ENCODE results near the gene GNLY. TPM values are rescaled to one million over a fixed set of nuclear protein-coding genes. Genes with fewer than 3 reads are reported as not detected.

GNLY gene
- total RNA-seq, 5 donors from 2014 or later (not counting 1 experiment from before 2014, with no cell fraction given), result 17.3 to 377 (median 82.9) TPM

DNA sequence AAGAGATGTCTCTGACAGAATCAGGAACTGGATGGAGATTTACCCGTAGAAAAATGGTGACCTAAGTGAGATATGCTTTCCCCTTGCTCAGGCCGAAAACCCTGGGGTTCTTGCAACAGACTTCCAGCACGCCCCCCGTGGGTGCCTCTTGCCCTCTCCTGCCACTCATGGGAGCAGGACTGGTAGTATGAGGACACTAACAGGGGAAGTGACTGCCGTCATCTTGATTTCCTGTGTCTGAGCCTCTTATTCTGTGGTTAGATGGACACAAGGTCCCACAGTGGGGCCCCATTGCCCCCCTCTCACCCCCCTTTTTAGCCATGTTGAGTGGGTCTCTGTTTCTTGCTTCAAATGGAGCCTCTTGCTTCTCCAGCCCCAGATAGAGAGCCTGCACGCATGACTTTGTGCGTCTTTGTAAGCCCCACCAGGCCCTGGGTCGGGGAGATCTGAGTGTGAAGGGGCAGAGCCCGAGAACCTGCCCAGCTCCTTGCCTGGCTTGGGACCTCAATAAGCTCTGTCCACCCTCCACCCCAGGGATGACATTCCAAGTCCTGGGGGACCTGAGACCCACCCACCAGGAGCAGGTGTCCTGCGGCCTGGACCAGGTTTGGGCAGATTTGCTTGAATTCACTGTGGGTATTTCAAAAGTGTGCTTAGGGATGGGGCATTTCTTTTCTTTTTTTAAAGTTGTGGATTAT is 12.6 kb downstream of the GNLY start:
- Histone ChIP-seq H3K27ac (ENCODE audit: low read length) (no peak overlapping the region), H3K4me1 (ENCODE audit: control insufficient read depth in 1 of 2, extremely low read depth in 1 of 2, insufficient read depth in 2 of 2, low read length in 2 of 2) (peaks cover 0 to 23% of the 10 kb centered on the region in 2 experiments), H3K4me3 (ENCODE audit: control insufficient read depth in 1 of 2, extremely low read depth in 1 of 2, low read length in 1 of 2) (no peak overlapping the region), H3K27me3 (replicated peaks in 1 of 2; ENCODE audit: control insufficient read depth in 2 of 2, extremely low read depth in 1 of 2, insufficient read depth in 2 of 2, low read length in 1 of 2) (peaks cover 0 to 33% of the 10 kb centered on the region in 2 experiments), H3K36me3 (ENCODE audit: control insufficient read depth in 2 of 2, extremely low read depth in 1 of 2, insufficient read depth in 1 of 2, low read length in 1 of 2) (no peaks in the 10 kb centered on the region), H3K9me3 (no peaks in the 10 kb centered on the region)
- H3K27me3 Mint-ChIP-seq, result peaks cover 6 to 7% of the 10 kb centered on the region in 2 donors
- H3K36me3 Mint-ChIP-seq, result no peaks in the 10 kb centered on the region
- WGBS (ENCODE audit: insufficient coverage), result 90% methylated on average over 4 of the region's 10 CpGs
- POLR2A ChIA-PET, result no interaction called here
- peak in 5 of 35 experiments; percentile 19 to 44 (median 25) for DNase-seq
- CTCF ChIA-PET, result interaction anchor here (0.7 to 5.8 kb wide), 6 partner anchors 9 to 168 kb away, joined by 3 to 48 read pairs (median 4); partner anchors contain the start of gene MAT2A (in 1 of the 2)
- no peak overlapping the region for H3K27ac Mint-ChIP-seq
- peak in 2 of 4 experiments; percentile 14 to 16 for ATAC-seq (replicated peaks in 1 of 4)
- H3K4me3 Mint-ChIP-seq, result no peak overlapping the region
- peaks cover 15 to 40% (median 18%) of the 10 kb centered on the region in 3 donors for H3K4me1 Mint-ChIP-seq
- H3K9me3 Mint-ChIP-seq, result no peaks in the 10 kb centered on the region

DNA sequence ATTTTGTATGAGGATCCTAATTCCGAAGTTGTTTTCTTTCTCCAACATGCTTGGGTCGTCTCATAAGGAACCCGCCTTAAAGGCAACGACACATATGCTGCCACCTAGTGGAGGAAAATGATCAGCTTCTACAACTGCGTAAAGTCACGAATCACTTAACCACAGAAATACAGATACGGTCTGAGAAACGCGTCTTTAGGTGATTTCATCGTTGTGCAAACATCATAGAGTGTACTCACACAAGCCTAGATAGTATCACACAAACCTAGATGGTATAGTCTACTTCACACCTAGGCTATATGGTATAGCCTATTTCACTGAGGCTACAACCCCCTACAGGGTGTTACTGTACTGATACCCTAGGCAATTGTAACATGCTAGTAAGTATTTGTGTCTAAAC is 13.1 kb downstream of the GNLY start:
- POLR2A ChIA-PET, result no interaction called here
- Histone ChIP-seq H3K27me3 (replicated peaks in 1 of 2; ENCODE audit: control insufficient read depth in 2 of 2, extremely low read depth in 1 of 2, insufficient read depth in 2 of 2, low read length in 1 of 2) (peaks cover 0 to 36% of the 10 kb centered on the region in 2 experiments), H3K4me3 (ENCODE audit: control insufficient read depth in 1 of 2, extremely low read depth in 1 of 2, low read length in 1 of 2) (no peak overlapping the region), H3K36me3 (ENCODE audit: control insufficient read depth in 2 of 2, extremely low read depth in 1 of 2, insufficient read depth in 1 of 2, low read length in 1 of 2) (no peaks in the 10 kb centered on the region), H3K9me3 (no peaks in the 10 kb centered on the region), H3K4me1 (ENCODE audit: control insufficient read depth in 1 of 2, extremely low read depth in 1 of 2, insufficient read depth in 2 of 2, low read length in 2 of 2) (peaks cover 0 to 23% of the 10 kb centered on the region in 2 experiments), H3K27ac (ENCODE audit: low read length) (no peak overlapping the region)
- Mint-ChIP-seq H3K9me3 (no peaks in the 10 kb centered on the region), H3K27ac (no peak overlapping the region), H3K36me3 (no peaks in the 10 kb centered on the region), H3K27me3 (peaks cover 6 to 7% of the 10 kb centered on the region in 2 donors), H3K4me3 (no peak overlapping the region), H3K4me1 (peaks cover 15 to 38% (median 16%) of the 10 kb centered on the region in 3 donors)
- ATAC-seq (replicated peaks in 1 of 4), result peak; percentile 83 to 87 (median 85)
- peak in 30 of 35 experiments; percentile 16 to 88 (median 51) for DNase-seq
- CTCF ChIA-PET, result interaction anchor here (0.7 to 5.8 kb wide), 12 partner anchors 8 to 168 kb away, joined by 3 to 48 read pairs (median 4); partner anchors contain the start of gene MAT2A (in 1 of the 2)
- 0% methylated on average over 3 of the region's 10 CpGs for WGBS (ENCODE audit: insufficient coverage)

DNA sequence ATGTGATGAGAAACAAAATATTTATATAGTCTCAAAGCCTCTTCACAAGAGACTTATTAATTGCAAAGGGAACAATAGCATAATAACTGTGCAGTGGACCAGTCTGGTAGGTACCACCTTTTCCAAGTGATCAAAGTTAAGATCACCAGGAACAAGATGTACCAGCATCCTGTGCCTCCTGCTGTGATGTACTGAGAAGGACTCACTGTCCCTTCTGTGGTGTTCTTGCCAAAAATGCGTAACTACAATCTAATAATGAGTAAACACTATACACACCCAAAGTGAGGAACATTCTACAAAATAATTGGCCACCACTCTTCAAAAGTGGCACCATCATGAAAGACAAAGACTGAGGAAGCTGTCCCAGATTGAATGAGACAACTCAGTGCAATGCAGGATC is 14.5 kb downstream of the GNLY start:
- no peak for ATAC-seq (replicated peaks in 1 of 4)
- Mint-ChIP-seq H3K27me3 (peaks cover 6 to 7% of the 10 kb centered on the region in 2 donors), H3K9me3 (no peaks in the 10 kb centered on the region), H3K4me1 (peaks cover 9 to 27% (median 15%) of the 10 kb centered on the region in 3 donors), H3K36me3 (no peaks in the 10 kb centered on the region), H3K4me3 (no peak overlapping the region), H3K27ac (no peak overlapping the region)
- no peak overlapping the region for H3K4me3 ChIP-seq (ENCODE audit: control insufficient read depth in 1 of 2, extremely low read depth in 1 of 2, low read length in 1 of 2)
- peaks cover 0 to 38% of the 10 kb centered on the region in 2 experiments for H3K27me3 ChIP-seq (replicated peaks in 1 of 2; ENCODE audit: control insufficient read depth in 2 of 2, extremely low read depth in 1 of 2, insufficient read depth in 2 of 2, low read length in 1 of 2)
- H3K36me3 ChIP-seq (ENCODE audit: control insufficient read depth in 2 of 2, extremely low read depth in 1 of 2, insufficient read depth in 1 of 2, low read length in 1 of 2), result no peaks in the 10 kb centered on the region
- ChIA-PET CTCF (interaction anchor here (1.4 to 5.8 kb wide), 5 partner anchors 11 to 72 kb away, joined by 3 to 48 read pairs (median 4); no protein-coding TSS in a partner anchor), POLR2A (no interaction called here)
- H3K27ac ChIP-seq (ENCODE audit: low read length), result no peak overlapping the region
- no CpG with 5 or more reads among the region's 1 CpG for WGBS (ENCODE audit: insufficient coverage)
- DNase-seq, result no peak
- H3K9me3 ChIP-seq, result no peaks in the 10 kb centered on the region
- H3K4me1 ChIP-seq (ENCODE audit: control insufficient read depth in 1 of 2, extremely low read depth in 1 of 2, insufficient read depth in 2 of 2, low read length in 2 of 2), result peaks cover 0 to 23% of the 10 kb centered on the region in 2 experiments

DNA sequence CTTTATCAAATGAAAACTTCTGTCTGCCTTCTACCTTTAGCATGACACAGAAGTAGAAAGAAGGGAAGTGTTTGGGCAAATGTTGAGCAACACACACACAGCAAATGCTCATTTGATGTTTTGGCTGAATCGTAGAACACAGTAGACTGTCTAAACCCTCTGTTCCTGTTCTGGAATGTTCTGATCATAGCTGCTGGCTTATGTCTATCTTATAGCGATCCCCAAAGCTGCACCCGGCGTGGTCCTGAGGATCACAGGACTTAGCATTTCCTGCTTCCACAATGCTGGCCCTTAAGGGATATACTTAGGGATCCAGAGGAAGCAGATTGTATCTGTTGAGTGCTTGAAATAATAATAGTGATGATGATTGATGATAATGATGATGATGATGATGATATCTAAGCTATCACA is 15.2 kb downstream of the GNLY start:
- Histone ChIP-seq H3K36me3 (ENCODE audit: control insufficient read depth in 2 of 2, extremely low read depth in 1 of 2, insufficient read depth in 1 of 2, low read length in 1 of 2) (no peaks in the 10 kb centered on the region), H3K27ac (ENCODE audit: low read length) (no peak overlapping the region), H3K9me3 (no peaks in the 10 kb centered on the region), H3K4me3 (ENCODE audit: control insufficient read depth in 1 of 2, extremely low read depth in 1 of 2, low read length in 1 of 2) (no peak overlapping the region), H3K4me1 (ENCODE audit: control insufficient read depth in 1 of 2, extremely low read depth in 1 of 2, insufficient read depth in 2 of 2, low read length in 2 of 2) (peaks cover 0 to 25% of the 10 kb centered on the region in 2 experiments), H3K27me3 (replicated peaks in 1 of 2; ENCODE audit: control insufficient read depth in 2 of 2, extremely low read depth in 1 of 2, insufficient read depth in 2 of 2, low read length in 1 of 2) (peaks cover 0 to 38% of the 10 kb centered on the region in 2 experiments)
- Mint-ChIP-seq H3K27me3 (peaks cover 7 to 8% of the 10 kb centered on the region in 2 donors), H3K9me3 (no peaks in the 10 kb centered on the region), H3K36me3 (no peaks in the 10 kb centered on the region), H3K4me3 (no peak overlapping the region), H3K27ac (no peak overlapping the region), H3K4me1 (peaks cover 15 to 29% (median 18%) of the 10 kb centered on the region in 3 donors)
- POLR2A ChIA-PET, result no interaction called here
- no peak for DNase-seq
- no peak for ATAC-seq (replicated peaks in 1 of 4)
- CTCF ChIA-PET, result interaction anchor here in 1 of 2 donors (0.5 to 5.8 kb wide), 4 partner anchors 15 to 682 kb away, joined by 3 to 48 read pairs (median 4); partner anchors contain the start of gene GNLY
- 47% methylated on average over 4 of the region's 4 CpGs for WGBS (ENCODE audit: insufficient coverage)

DNA sequence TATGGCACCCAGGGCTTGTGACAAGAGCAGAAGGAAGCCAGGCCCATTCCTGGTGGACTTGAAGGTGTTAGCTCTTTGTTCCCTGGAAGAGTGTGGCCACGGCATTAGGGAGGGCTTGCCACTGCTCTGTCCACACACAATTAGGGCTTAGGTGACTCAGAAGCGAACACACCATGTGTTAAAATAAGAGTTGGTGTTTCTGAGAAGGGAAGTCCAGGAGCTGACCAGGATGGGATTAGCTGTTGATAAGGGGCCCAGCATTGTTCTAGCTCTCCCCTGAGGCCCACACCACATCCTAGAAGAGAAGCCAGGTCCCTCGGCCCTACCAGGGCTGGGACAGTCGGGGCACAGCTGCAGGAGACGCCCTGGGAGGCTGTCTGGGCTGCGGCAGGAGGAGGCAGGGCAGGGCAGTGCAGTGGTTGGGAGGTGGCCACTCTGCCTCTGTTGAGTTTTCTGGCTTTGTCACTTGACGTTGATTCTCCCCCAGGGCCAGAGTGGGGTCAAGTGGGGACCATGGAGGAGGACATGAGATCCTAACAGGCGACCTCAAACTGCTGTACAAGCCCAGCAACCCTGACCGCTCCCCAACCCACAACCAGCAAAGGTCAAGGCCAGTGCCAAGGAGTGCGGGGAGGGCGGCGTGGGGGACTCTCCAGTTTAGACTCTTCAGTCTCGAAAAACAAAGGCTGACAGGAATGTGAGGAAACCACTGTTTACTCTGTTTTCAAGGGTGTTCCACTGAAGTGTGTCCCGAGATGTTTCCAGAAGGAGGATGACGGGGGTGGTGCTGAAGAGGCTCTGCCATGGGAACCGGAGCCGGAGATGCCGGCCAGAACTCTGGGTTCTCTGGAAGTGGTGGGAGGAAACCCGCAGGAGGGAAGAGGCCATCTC is 16.8 kb downstream of the GNLY start:
- ChIA-PET CTCF (interaction anchor here in 1 of 2 donors (0.7 to 1.1 kb wide), 2 partner anchors 9 to 75 kb away, joined by 3 to 4 read pairs; no protein-coding TSS in a partner anchor), POLR2A (no interaction called here)
- Mint-ChIP-seq H3K9me3 (no peaks in the 10 kb centered on the region), H3K4me3 (no peak overlapping the region), H3K4me1 (peaks cover 8 to 25% (median 10%) of the 10 kb centered on the region in 3 donors), H3K27ac (no peak overlapping the region), H3K36me3 (no peaks in the 10 kb centered on the region), H3K27me3 (peaks cover 4 to 8% of the 10 kb centered on the region in 2 donors)
- Histone ChIP-seq H3K27ac (ENCODE audit: low read length) (no peak overlapping the region), H3K4me1 (ENCODE audit: control insufficient read depth in 1 of 2, extremely low read depth in 1 of 2, insufficient read depth in 2 of 2, low read length in 2 of 2) (peaks cover 0 to 18% of the 10 kb centered on the region in 2 experiments), H3K36me3 (ENCODE audit: control insufficient read depth in 2 of 2, extremely low read depth in 1 of 2, insufficient read depth in 1 of 2, low read length in 1 of 2) (no peaks in the 10 kb centered on the region), H3K27me3 (replicated peaks in 1 of 2; ENCODE audit: control insufficient read depth in 2 of 2, extremely low read depth in 1 of 2, insufficient read depth in 2 of 2, low read length in 1 of 2) (peaks cover 0 to 37% of the 10 kb centered on the region in 2 experiments), H3K4me3 (ENCODE audit: control insufficient read depth in 1 of 2, extremely low read depth in 1 of 2, low read length in 1 of 2) (no peak overlapping the region), H3K9me3 (no peaks in the 10 kb centered on the region)
- WGBS (ENCODE audit: insufficient coverage), result 85% methylated on average over 10 of the region's 19 CpGs
- DNase-seq (no peak), ATAC-seq (replicated peaks in 1 of 4) (no peak)

DNA sequence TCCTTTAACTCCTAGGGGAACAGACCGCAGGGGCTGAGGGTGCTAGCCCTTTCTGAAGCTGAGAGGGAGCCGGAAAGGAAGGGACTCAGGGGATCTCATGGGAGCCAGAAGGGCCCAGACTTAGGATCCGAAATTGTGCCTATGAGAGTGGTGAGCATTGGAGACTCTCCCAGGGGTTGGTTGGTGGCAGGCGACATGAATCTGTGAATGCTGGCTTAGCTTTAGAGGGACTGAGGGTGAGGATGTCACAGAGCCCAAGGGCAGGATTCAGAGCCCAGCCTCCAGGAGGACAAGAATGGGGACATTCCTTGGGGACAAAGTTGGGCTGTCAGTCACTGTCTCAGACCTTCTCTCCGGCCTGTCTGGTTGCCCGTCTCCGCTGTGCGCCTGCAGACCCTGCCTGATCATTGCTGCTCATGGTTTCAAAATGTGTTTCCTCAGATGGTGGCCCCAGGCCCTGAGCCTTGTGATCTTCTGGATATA is 17.5 kb downstream of the GNLY start:
- peaks cover 0 to 11% of the 10 kb centered on the region in 2 experiments for H3K4me1 ChIP-seq (ENCODE audit: control insufficient read depth in 1 of 2, extremely low read depth in 1 of 2, insufficient read depth in 2 of 2, low read length in 2 of 2)
- H3K27me3 ChIP-seq (replicated peaks in 1 of 2; ENCODE audit: control insufficient read depth in 2 of 2, extremely low read depth in 1 of 2, insufficient read depth in 2 of 2, low read length in 1 of 2), result peaks cover 0 to 30% of the 10 kb centered on the region in 2 experiments
- H3K36me3 ChIP-seq (ENCODE audit: control insufficient read depth in 2 of 2, extremely low read depth in 1 of 2, insufficient read depth in 1 of 2, low read length in 1 of 2), result no peaks in the 10 kb centered on the region
- H3K4me1 Mint-ChIP-seq, result peaks cover 8 to 20% (median 10%) of the 10 kb centered on the region in 3 donors
- WGBS (ENCODE audit: insufficient coverage), result 91% methylated on average over 7 of the region's 8 CpGs
- no peaks in the 10 kb centered on the region for H3K9me3 Mint-ChIP-seq
- ChIA-PET POLR2A (no interaction called here), CTCF (interaction anchor here in 1 of 2 donors (1.3 kb wide), 1 partner anchor 13 kb away, joined by 3 read pairs; no protein-coding TSS in a partner anchor)
- H3K4me3 ChIP-seq (ENCODE audit: control insufficient read depth in 1 of 2, extremely low read depth in 1 of 2, low read length in 1 of 2), result no peak overlapping the region
- ATAC-seq (replicated peaks in 1 of 4) (no peak), DNase-seq (no peak)
- H3K27ac Mint-ChIP-seq, result no peak overlapping the region
- no peaks in the 10 kb centered on the region for H3K36me3 Mint-ChIP-seq
- H3K27me3 Mint-ChIP-seq, result peaks cover 4 to 8% of the 10 kb centered on the region in 2 donors
- no peak overlapping the region for H3K4me3 Mint-ChIP-seq
- no peak overlapping the region for H3K27ac ChIP-seq (ENCODE audit: low read length)
- H3K9me3 ChIP-seq, result no peaks in the 10 kb centered on the region
